ENCODE measurements around the gene RAB27A.

GRCh38 chr15:55235546-55236036 is 54.0 kb downstream of the RAB27A start:
- TF ChIP-seq CTCF (IDR thresholded peaks at IDR 0.05) (no peak), EP300 (IDR thresholded peaks at IDR 0.05) (no peak)

All from tibial nerve (tissue), 4 donors.